ENCODE measurements around the gene LRP8.

The LRP8 gene

DNA sequence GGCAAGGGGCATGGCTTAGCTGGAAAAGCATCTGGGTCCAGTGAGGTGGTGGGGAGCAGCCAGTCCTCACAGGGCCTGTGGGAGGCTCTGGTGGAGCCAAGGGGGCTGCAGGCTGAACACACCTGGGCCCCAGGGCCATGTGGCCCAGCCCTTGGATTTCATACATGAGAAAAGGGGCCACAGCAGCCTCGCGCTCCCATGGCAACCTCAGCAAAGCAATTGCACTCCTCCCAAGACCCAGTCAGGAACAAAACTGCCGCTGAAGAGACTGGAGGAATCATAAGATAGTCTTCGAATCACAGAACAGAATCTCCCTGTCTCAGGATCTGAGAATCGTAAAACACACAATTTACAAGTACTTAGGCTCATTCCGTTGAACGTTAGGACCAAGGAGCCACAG lies 24.6 kb downstream of the LRP8 start:
- WGBS, 2 experiments (ENCODE audit: insufficient coverage in 2 of 2), result 85 to 100% methylated on average over 1 to 7 of the region's 7 CpGs
- Histone ChIP-seq H3K4me3 (ENCODE audit: extremely low read depth, insufficient read depth, low read length, poor library complexity, severe bottlenecking) (no peak overlapping the region), H3K36me3 (ENCODE audit: control insufficient read depth, insufficient read depth, low read length) (peaks cover 11% of the 10 kb centered on the region), H3K4me1 (ENCODE audit: control insufficient read depth, insufficient read depth, low read length, poor library complexity, severe bottlenecking) (peaks cover 30% of the 10 kb centered on the region), H3K27ac (ENCODE audit: low read depth, low read length, severe bottlenecking) (no peak overlapping the region), H3K9me3 (ENCODE audit: control insufficient read depth, low read length) (no peaks in the 10 kb centered on the region)

DNA sequence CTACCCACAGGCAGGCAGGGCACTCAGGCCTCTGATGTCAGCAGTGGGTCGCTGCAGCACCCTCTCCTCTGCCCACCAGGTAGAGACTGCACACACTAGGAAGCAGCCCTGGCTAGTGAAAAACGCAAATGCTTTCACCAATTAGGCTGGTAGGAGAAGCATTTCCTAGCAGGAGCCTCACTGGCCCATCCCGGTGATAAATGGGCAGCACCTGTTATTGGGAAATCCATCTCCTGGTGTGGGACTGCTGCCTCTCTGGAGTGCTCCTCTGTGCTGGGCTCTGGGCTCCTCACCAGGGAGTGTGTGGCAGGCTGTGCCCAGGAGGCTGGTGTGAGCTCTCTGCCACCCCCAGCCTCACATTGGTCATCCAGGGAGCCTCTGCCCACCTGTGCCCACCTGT lies 28.6 kb downstream of the LRP8 start:
- H3K4me3 ChIP-seq (ENCODE audit: extremely low read depth, insufficient read depth, low read length, poor library complexity, severe bottlenecking), result no peak overlapping the region
- H3K9me3 ChIP-seq (ENCODE audit: control insufficient read depth, low read length), result no peaks in the 10 kb centered on the region
- H3K4me1 ChIP-seq (ENCODE audit: control insufficient read depth, insufficient read depth, low read length, poor library complexity, severe bottlenecking), result peaks cover 33% of the 10 kb centered on the region
- H3K36me3 ChIP-seq (ENCODE audit: control insufficient read depth, insufficient read depth, low read length), result peaks cover 9% of the 10 kb centered on the region
- H3K27ac ChIP-seq (ENCODE audit: low read depth, low read length, severe bottlenecking), result no peak overlapping the region
- WGBS, 2 experiments (ENCODE audit: insufficient coverage in 2 of 2), result 88 to 94% methylated on average over 3 of the region's 3 CpGs

DNA sequence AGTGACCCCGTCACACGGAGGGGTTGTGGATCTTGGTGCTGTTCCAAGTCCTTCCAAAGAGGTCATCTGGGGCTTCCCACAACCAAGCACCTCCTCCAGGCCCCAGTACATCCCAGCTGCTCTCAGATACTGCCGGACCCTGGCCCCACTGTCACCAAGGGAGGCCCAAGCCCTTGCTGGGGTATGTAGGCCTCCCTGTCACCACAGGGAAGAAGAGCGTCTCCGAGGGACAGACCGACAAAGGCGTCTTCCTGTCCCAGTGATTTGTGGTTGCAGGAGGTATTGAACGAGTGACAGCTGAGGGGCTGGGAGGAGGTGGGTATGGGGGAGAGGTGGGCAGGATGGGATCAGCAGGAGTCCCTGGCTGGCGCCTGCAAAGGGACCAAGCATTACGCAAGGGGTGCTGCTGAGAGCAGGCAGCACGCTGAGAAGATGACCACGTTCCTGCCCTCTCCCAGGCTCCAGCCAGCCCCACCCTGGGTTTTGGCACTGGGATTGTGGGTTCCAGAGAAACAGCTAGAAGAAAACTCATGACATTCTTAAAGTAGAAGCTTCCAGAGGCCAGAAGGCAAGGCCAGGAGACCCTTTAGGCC lies 29.7 kb downstream of the LRP8 start:
- Histone ChIP-seq H3K27ac (ENCODE audit: low read depth, low read length, severe bottlenecking) (no peak overlapping the region), H3K4me1 (ENCODE audit: control insufficient read depth, insufficient read depth, low read length, poor library complexity, severe bottlenecking) (peaks cover 37% of the 10 kb centered on the region), H3K36me3 (ENCODE audit: control insufficient read depth, insufficient read depth, low read length) (peaks cover 9% of the 10 kb centered on the region), H3K9me3 (ENCODE audit: control insufficient read depth, low read length) (no peaks in the 10 kb centered on the region), H3K4me3 (ENCODE audit: extremely low read depth, insufficient read depth, low read length, poor library complexity, severe bottlenecking) (no peak overlapping the region)
- 76 to 85% methylated on average over 9 to 10 of the region's 12 CpGs for WGBS, 2 experiments (ENCODE audit: insufficient coverage in 2 of 2)

DNA sequence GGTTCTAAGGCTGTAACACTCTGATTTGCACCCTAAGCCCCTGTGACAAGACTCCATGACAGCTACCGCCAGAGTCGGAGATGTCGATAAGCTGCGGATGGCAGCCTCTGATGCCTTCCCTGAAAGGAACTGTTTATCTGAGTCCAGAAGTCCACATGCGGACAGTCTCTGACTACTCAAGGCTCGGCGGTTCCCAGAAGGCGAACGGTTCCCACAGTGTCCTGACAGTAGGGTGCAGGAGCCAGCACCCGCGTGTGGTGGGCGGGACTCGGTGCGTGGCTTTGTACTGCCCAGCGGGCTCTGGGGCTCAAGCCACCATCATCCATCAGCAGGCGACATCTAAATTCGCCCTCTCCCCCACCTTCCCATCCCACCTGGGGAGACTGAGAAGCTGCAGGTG lies 30.7 kb downstream of the LRP8 start:
- Histone ChIP-seq H3K4me1 (ENCODE audit: control insufficient read depth, insufficient read depth, low read length, poor library complexity, severe bottlenecking) (peaks cover 42% of the 10 kb centered on the region), H3K27ac (ENCODE audit: low read depth, low read length, severe bottlenecking) (no peak overlapping the region), H3K9me3 (ENCODE audit: control insufficient read depth, low read length) (no peaks in the 10 kb centered on the region), H3K36me3 (ENCODE audit: control insufficient read depth, insufficient read depth, low read length) (peaks cover 11% of the 10 kb centered on the region), H3K4me3 (ENCODE audit: extremely low read depth, insufficient read depth, low read length, poor library complexity, severe bottlenecking) (no peak overlapping the region)
- 92 to 94% methylated on average over 7 to 9 of the region's 17 CpGs for WGBS, 2 experiments (ENCODE audit: insufficient coverage in 2 of 2)

GRCh38 chr1:53296117-53296749 lies 31.6 kb downstream of the LRP8 start:
- H3K4me1 ChIP-seq (ENCODE audit: control insufficient read depth, insufficient read depth, low read length, poor library complexity, severe bottlenecking), result peaks cover 42% of the 10 kb centered on the region
- H3K36me3 ChIP-seq (ENCODE audit: control insufficient read depth, insufficient read depth, low read length), result peaks cover 11% of the 10 kb centered on the region
- 78 to 82% methylated on average over 10 to 12 of the region's 12 CpGs for WGBS, 2 experiments (ENCODE audit: insufficient coverage in 2 of 2)
- H3K9me3 ChIP-seq (ENCODE audit: control insufficient read depth, low read length), result no peaks in the 10 kb centered on the region
- H3K27ac ChIP-seq (ENCODE audit: low read depth, low read length, severe bottlenecking), result peak overlapping the region; percentile 23
- no peak overlapping the region for H3K4me3 ChIP-seq (ENCODE audit: extremely low read depth, insufficient read depth, low read length, poor library complexity, severe bottlenecking)

GRCh38 chr1:53295726-53296116 lies 32.1 kb downstream of the LRP8 start:
- Histone ChIP-seq H3K9me3 (ENCODE audit: control insufficient read depth, low read length) (no peaks in the 10 kb centered on the region), H3K27ac (ENCODE audit: low read depth, low read length, severe bottlenecking) (peak overlapping the region; percentile 23), H3K4me3 (ENCODE audit: extremely low read depth, insufficient read depth, low read length, poor library complexity, severe bottlenecking) (no peak overlapping the region), H3K36me3 (ENCODE audit: control insufficient read depth, insufficient read depth, low read length) (peaks cover 13% of the 10 kb centered on the region), H3K4me1 (ENCODE audit: control insufficient read depth, insufficient read depth, low read length, poor library complexity, severe bottlenecking) (peaks cover 42% of the 10 kb centered on the region)
- 91 to 100% methylated on average over 1 to 4 of the region's 4 CpGs for WGBS, 2 experiments (ENCODE audit: insufficient coverage in 2 of 2)

DNA sequence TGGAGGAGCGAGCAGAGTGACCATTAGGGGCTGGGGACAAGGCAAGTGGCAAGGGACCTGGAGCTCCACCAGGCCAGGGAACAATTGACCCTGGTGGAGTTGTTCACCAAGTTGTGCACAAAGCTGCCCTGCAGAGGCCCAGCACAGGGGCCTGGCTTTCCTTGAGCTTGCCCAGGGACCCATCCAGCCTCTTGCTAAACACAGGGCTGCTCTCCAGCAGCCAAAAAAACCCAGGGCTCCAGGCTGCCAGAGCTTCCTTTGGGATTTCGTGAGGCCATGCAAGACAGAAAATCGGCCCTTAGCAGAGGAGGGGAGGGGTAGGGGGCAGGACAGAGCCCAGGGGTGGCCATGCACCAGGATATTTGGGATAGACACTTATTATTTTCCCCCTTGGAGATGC lies 32.6 kb downstream of the LRP8 start:
- Histone ChIP-seq H3K4me3 (ENCODE audit: extremely low read depth, insufficient read depth, low read length, poor library complexity, severe bottlenecking) (no peak overlapping the region), H3K27ac (ENCODE audit: low read depth, low read length, severe bottlenecking) (no peak overlapping the region), H3K9me3 (ENCODE audit: control insufficient read depth, low read length) (no peaks in the 10 kb centered on the region), H3K36me3 (ENCODE audit: control insufficient read depth, insufficient read depth, low read length) (peaks cover 16% of the 10 kb centered on the region), H3K4me1 (ENCODE audit: control insufficient read depth, insufficient read depth, low read length, poor library complexity, severe bottlenecking) (peaks cover 42% of the 10 kb centered on the region)
- 86 to 93% methylated on average over 1 to 2 of the region's 3 CpGs for WGBS, 2 experiments (ENCODE audit: insufficient coverage in 2 of 2)

DNA sequence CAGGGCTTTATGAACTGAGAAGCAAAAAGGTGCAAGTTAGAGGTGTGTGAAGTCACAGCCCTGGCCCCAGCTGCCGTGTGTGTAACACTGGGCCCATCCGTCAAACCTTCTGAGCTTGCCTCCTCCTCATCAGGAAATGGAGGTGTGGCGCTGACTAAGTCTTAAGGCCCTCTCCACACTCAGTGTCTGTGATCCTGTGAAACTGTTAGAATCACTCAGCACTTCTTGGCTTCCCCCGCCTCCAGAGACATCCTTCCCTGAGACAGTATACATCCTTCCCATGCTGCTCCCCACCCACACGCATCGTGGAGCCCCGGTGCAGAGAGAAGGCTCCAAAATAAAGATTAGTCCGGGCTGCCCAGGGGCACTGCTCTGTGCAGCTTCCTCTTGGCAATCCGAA lies 33.3 kb downstream of the LRP8 start:
- 84 to 87% methylated on average over 9 of the region's 9 CpGs for WGBS, 2 experiments (ENCODE audit: insufficient coverage in 2 of 2)
- peaks cover 42% of the 10 kb centered on the region for H3K4me1 ChIP-seq (ENCODE audit: control insufficient read depth, insufficient read depth, low read length, poor library complexity, severe bottlenecking)
- peaks cover 17% of the 10 kb centered on the region for H3K36me3 ChIP-seq (ENCODE audit: control insufficient read depth, insufficient read depth, low read length)
- no peak overlapping the region for H3K27ac ChIP-seq (ENCODE audit: low read depth, low read length, severe bottlenecking)
- H3K9me3 ChIP-seq (ENCODE audit: control insufficient read depth, low read length), result no peaks in the 10 kb centered on the region
- no peak overlapping the region for H3K4me3 ChIP-seq (ENCODE audit: extremely low read depth, insufficient read depth, low read length, poor library complexity, severe bottlenecking)

- Histone ChIP-seq H3K4me1 (ENCODE audit: control insufficient read depth, insufficient read depth, low read length, poor library complexity, severe bottlenecking) (peaks cover 41% of the 10 kb centered on the region), H3K36me3 (ENCODE audit: control insufficient read depth, insufficient read depth, low read length) (peaks cover 21% of the 10 kb centered on the region), H3K9me3 (ENCODE audit: control insufficient read depth, low read length) (no peaks in the 10 kb centered on the region), H3K4me3 (ENCODE audit: extremely low read depth, insufficient read depth, low read length, poor library complexity, severe bottlenecking) (no peak overlapping the region), H3K27ac (ENCODE audit: low read depth, low read length, severe bottlenecking) (no peak overlapping the region)
- WGBS, 2 experiments (ENCODE audit: insufficient coverage in 2 of 2), result 86 to 93% methylated on average over 3 of the region's 3 CpGs
Measured at GRCh38 chr1:53294061-53294460, 33.8 kb downstream of the LRP8 start.

DNA sequence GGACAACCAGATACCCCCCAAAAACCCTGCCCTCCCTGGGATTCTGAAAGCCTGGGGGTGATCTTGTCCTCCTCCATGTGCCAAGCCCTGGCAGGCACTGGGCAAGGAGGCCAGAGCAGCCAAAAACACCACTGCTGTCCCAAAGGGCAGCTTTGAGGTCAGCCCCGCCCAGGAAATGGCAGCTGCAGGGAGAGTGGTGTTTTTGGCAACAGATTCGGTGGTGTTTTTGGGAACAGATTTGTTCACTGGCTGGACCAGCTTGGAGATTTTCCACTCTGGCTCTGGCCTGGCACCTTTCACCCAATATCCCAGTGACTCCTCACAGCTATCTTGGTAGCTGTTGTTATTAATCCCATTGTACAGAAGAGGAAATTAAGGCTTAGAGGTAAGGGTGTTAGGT lies 34.7 kb downstream of the LRP8 start:
- Histone ChIP-seq H3K27ac (ENCODE audit: low read depth, low read length, severe bottlenecking) (no peak overlapping the region), H3K4me3 (ENCODE audit: extremely low read depth, insufficient read depth, low read length, poor library complexity, severe bottlenecking) (no peak overlapping the region), H3K4me1 (ENCODE audit: control insufficient read depth, insufficient read depth, low read length, poor library complexity, severe bottlenecking) (peaks cover 35% of the 10 kb centered on the region), H3K36me3 (ENCODE audit: control insufficient read depth, insufficient read depth, low read length) (peaks cover 30% of the 10 kb centered on the region), H3K9me3 (ENCODE audit: control insufficient read depth, low read length) (no peaks in the 10 kb centered on the region)
- 90 to 92% methylated on average over 2 of the region's 2 CpGs for WGBS, 2 experiments (ENCODE audit: insufficient coverage in 2 of 2)

GRCh38 chr1:53292690-53293089 lies 35.2 kb downstream of the LRP8 start:
- Histone ChIP-seq H3K27ac (ENCODE audit: low read depth, low read length, severe bottlenecking) (no peak overlapping the region), H3K9me3 (ENCODE audit: control insufficient read depth, low read length) (no peaks in the 10 kb centered on the region), H3K4me3 (ENCODE audit: extremely low read depth, insufficient read depth, low read length, poor library complexity, severe bottlenecking) (no peak overlapping the region), H3K36me3 (ENCODE audit: control insufficient read depth, insufficient read depth, low read length) (peaks cover 31% of the 10 kb centered on the region), H3K4me1 (ENCODE audit: control insufficient read depth, insufficient read depth, low read length, poor library complexity, severe bottlenecking) (peaks cover 37% of the 10 kb centered on the region)
- 80 to 91% methylated on average over 1 of the region's 2 CpGs for WGBS, 2 experiments (ENCODE audit: insufficient coverage in 2 of 2)

Measured in mesodermal cell (in vitro differentiated cells).